ENCODE measurements around the gene VWA1. TPM values are rescaled to one million over a fixed set of nuclear protein-coding genes. Genes with fewer than 3 reads are reported as not detected.

Gene VWA1
- total and polyA plus RNA-seq, 10 of the 15 experiments (the other 5 are each of a cell fraction or from before 2014, with no cell fraction given): 0.02 to 1.7 (median 0.32) TPM; not detected in 2

DNA sequence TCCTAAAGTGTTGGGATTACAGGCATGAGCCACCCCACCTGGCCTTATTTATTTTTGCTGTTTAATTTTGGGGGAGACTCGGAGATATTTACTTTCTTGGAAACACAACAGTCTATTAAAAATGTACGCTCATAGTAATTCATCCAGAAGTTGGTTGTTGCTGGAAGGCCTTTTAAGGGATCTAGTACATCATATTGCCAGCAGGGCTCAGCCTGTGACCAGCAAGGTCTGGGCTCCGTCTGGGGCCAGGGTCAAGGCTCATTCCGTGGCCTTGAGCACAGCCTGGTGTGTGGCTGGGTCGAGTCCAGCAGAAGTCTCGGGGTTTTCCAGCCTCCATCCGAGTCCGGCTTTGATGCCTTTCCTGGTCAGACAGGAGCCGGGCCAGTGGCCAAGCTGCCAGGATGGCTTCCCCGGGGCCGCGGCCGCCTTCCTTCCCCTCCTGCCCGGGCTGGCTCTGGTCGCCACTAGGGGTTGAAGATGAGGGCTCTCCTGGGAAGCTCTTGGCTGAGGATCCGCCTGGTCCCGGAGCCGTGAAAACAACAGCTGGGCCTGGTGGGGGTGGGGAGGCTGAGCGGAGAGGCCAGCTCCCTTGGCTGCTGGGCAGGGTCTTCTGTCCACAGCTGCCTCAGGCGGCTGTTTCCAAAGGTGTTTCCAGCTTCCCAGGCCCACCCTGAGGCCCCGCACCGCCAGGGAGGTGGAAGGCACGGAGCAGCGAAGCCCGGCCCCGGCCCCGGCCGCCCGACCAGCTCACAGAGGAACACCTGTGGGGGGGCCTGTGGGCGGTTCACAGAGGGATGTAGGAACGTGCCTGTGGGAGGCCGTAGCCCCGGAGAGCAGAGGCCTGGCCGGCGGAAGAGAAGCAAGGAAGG, 5.1 kb upstream of the VWA1 start:
- ChIA-PET RAD21 (ENCODE audit: unreplicated experiment) (no interaction called here), SMC1A (ENCODE audit: uncharacterized antibody, unreplicated experiment) (no interaction called here), POLR2A (no interaction called here), CTCF (interaction anchor here (1.4 kb wide), 1 partner anchor 31 kb away, joined by 3 read pairs; the partner anchor contains the start of gene CCNL2)
- Histone ChIP-seq H3K4me2 (ENCODE audit: control insufficient read depth, insufficient read depth) (no peak overlapping the region), H3K79me2 (ENCODE audit: control insufficient read depth, insufficient read depth, low read length) (no peaks in the 10 kb centered on the region), H3K4me1 (ENCODE audit: control insufficient read depth, insufficient read depth, low read length) (peaks cover 17% of the 10 kb centered on the region), H3K9me3 (replicated peaks; ENCODE audit: control insufficient read depth, insufficient read depth, low read length) (no peaks in the 10 kb centered on the region), H3K27me3 (replicated peaks in 1 of 2; ENCODE audit: control insufficient read depth in 2 of 2, insufficient read depth in 2 of 2, low read length in 1 of 2) (peaks cover 0 to 13% of the 10 kb centered on the region in 2 experiments; a peak in 3 of 4 replicates), H3K9ac (ENCODE audit: control insufficient read depth, insufficient read depth, low read length) (no peak overlapping the region), H4K20me1 (ENCODE audit: control insufficient read depth, insufficient read depth) (no peaks in the 10 kb centered on the region), H2AFZ (ENCODE audit: control insufficient read depth, low read depth, low read length) (no peak overlapping the region), H3K27ac (ENCODE audit: control insufficient read depth, insufficient read depth) (no peak overlapping the region), H3K4me3 (no peak overlapping the region), H3K36me3 (ENCODE audit: control insufficient read depth in 2 of 2, insufficient read depth in 2 of 2, low read length in 1 of 2) (no peaks in the 10 kb centered on the region)
- DNase-seq (ENCODE audit: low read depth, low spot score) (no peak), ATAC-seq (no peak), FAIRE-seq (no peak)
- no TSS peak for BruUV-seq (replicated peaks)
- TF ChIP-seq SRF (IDR thresholded peaks at IDR 0.05; ENCODE audit: low read depth in 2 of 2, low read length in 2 of 2) (no peak), IRF4 (IDR thresholded peaks at IDR 0.05; ENCODE audit: low read depth, low read length) (no peak), CEBPB (IDR thresholded peaks at IDR 0.05; ENCODE audit: borderline replicate concordance in 1 of 2, low read depth in 2 of 2, low read length in 2 of 2) (no peak), FOXK2 (IDR thresholded peaks at IDR 0.05) (no peak), TCF7 (IDR thresholded peaks at IDR 0.05; ENCODE audit: borderline replicate concordance) (no peak; the same call in 1 of the 2 replicates), MYC (IDR thresholded peaks at IDR 0.05; ENCODE audit: insufficient read depth, insufficient read length, insufficient replicate concordance, low read length, severe bottlenecking) (no peak), ATF7 (IDR thresholded peaks at IDR 0.05; ENCODE audit: low read depth) (no peak), SIX5 (IDR thresholded peaks at IDR 0.05; ENCODE audit: low read depth, low read length, severe bottlenecking) (no peak), CHD2 (IDR thresholded peaks at IDR 0.05; ENCODE audit: borderline replicate concordance, low read depth, low read length) (no peak), STAT1 (conservative IDR thresholded peaks at IDR 0.05) (no peak), POLR2AphosphoS5 (IDR thresholded peaks at IDR 0.05; ENCODE audit: low read length) (no peak), HDAC6 (IDR thresholded peaks at IDR 0.05; ENCODE audit: unreplicated experiment) (no peak), STAT3 (IDR thresholded peaks at IDR 0.05; ENCODE audit: low read depth, low read length) (no peak), RBBP5 (conservative IDR thresholded peaks at IDR 0.05) (no peak), FOS (IDR thresholded peaks at IDR 0.05; ENCODE audit: borderline replicate concordance, extremely low read depth, insufficient read length) (no peak), KLF5 (IDR thresholded peaks at IDR 0.05; ENCODE audit: partially characterized antibody) (no peak)
- TF ChIP-seq, protein P1, sequence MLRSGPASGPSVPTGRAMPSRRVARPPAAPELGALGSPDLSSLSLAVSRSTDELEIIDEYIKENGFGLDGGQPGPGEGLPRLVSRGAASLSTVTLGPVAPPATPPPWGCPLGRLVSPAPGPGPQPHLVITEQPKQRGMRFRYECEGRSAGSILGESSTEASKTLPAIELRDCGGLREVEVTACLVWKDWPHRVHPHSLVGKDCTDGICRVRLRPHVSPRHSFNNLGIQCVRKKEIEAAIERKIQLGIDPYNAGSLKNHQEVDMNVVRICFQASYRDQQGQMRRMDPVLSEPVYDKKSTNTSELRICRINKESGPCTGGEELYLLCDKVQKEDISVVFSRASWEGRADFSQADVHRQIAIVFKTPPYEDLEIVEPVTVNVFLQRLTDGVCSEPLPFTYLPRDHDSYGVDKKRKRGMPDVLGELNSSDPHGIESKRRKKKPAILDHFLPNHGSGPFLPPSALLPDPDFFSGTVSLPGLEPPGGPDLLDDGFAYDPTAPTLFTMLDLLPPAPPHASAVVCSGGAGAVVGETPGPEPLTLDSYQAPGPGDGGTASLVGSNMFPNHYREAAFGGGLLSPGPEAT (IDR thresholded peaks at IDR 0.05; ENCODE audit: low read depth): no peak
- TF ChIP-seq, protein P2, sequence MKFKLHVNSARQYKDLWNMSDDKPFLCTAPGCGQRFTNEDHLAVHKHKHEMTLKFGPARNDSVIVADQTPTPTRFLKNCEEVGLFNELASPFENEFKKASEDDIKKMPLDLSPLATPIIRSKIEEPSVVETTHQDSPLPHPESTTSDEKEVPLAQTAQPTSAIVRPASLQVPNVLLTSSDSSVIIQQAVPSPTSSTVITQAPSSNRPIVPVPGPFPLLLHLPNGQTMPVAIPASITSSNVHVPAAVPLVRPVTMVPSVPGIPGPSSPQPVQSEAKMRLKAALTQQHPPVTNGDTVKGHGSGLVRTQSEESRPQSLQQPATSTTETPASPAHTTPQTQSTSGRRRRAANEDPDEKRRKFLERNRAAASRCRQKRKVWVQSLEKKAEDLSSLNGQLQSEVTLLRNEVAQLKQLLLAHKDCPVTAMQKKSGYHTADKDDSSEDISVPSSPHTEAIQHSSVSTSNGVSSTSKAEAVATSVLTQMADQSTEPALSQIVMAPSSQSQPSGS (IDR thresholded peaks at IDR 0.05; ENCODE audit: low read length): no peak
- TF ChIP-seq, protein P3, sequence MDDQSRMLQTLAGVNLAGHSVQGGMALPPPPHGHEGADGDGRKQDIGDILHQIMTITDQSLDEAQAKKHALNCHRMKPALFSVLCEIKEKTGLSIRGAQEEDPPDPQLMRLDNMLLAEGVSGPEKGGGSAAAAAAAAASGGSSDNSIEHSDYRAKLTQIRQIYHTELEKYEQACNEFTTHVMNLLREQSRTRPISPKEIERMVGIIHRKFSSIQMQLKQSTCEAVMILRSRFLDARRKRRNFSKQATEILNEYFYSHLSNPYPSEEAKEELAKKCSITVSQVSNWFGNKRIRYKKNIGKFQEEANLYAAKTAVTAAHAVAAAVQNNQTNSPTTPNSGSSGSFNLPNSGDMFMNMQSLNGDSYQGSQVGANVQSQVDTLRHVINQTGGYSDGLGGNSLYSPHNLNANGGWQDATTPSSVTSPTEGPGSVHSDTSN (IDR thresholded peaks at IDR 0.05; ENCODE audit: insufficient replicate concordance, low read depth, low read length): no peak
- intact Hi-C loops (cut with micrococcal nuclease; ENCODE audit: unreplicated experiment) (no loop called here), in situ Hi-C loops (cut with MboI) (no loop called here)
- WGBS (ENCODE audit: insufficient coverage, insufficient replicate concordance, low lambda C conversion rate, missing lambda C conversion rate): 32% methylated on average over 31 of the region's 35 CpGs
